Transverse colon (tissue), 4 donors: ENCODE results near the gene NUP214. TPM values are rescaled to one million over a fixed set of nuclear protein-coding genes. Genes with fewer than 3 reads are reported as not detected.

Experiments
- DNase-seq: peaks from one replicate; pipeline ENCODE4 v3.0.0-alpha.2; 2019
- H3K27ac ChIP-seq, 4 donors: fragments of 200-600 bp; sonication (generic); 2 replicates each; pipeline ENCODE4 v1.5.1; 2016 to 2018; ENCODE audit warnings: inconsistent platforms in 4 of 4
- H3K27me3 ChIP-seq: fragments of 200-600 bp; sonication (generic); 2 replicates; pipeline ENCODE4 v1.5.1; 2017; ENCODE audit warnings: inconsistent platforms
- H3K36me3 ChIP-seq, 4 donors: fragments of 200-600 bp; sonication (generic); 2 replicates each; pipeline ENCODE4 v1.5.1; 2017 to 2019; ENCODE audit warnings: inconsistent platforms in 4 of 4
- H3K4me1 ChIP-seq, 4 donors: fragments of 200-600 bp; sonication (generic); 2 replicates each; pipeline ENCODE4 v1.5.1; 2017 to 2020; ENCODE audit warnings: inconsistent platforms in 4 of 4
- H3K4me3 ChIP-seq, 4 donors: fragments of 200-600 bp; sonication (generic); 1 replicate in 1 of 4; 2 replicates in 3 of 4; pipeline versions ENCODE4 v1.5.1 to v1.6.1; 2017 to 2019; ENCODE audit warnings: inconsistent platforms in 4 of 4
- H3K9me3 ChIP-seq, 2 donors: fragments of 200-600 bp; sonication (generic); 2 replicates each; pipeline ENCODE4 v1.5.1; 2017 to 2019; ENCODE audit warnings: inconsistent platforms in 2 of 2
- EP300 ChIP-seq: sonication (generic); formaldehyde crosslinking; IDR thresholded peaks from one replicate; pipeline ENCODE4 v1.6.1; 2017; ENCODE audit warnings: antibody characterized with exemption, low read depth
- POLR2A ChIP-seq: fragments of 450-650 bp; IDR thresholded peaks from one replicate; pipeline ENCODE4 v1.6.1; 2016; ENCODE audit warnings: antibody characterized with exemption, mild to moderate bottlenecking, moderate library complexity
- POLR2AphosphoS5 ChIP-seq, 3 donors: sonication (generic); formaldehyde crosslinking; IDR thresholded peaks; one replicate each; pipeline ENCODE4 v1.6.1; 2016; ENCODE audit warnings: antibody characterized with exemption in 3 of 3
- WGBS, 2 donors: methylation state at CpG; one replicate each; pipeline ENCODE4 v1.1.5; 2018; ENCODE audit warnings: low coverage in 1 of 2; 5-methylcytosine and 5-hydroxymethylcytosine counted together
- in situ Hi-C, 4 donors: fragments of 200-750 bp; cut with MboI; loops; one replicate each; pipeline versions ENCODE4 v1.15.0 to v1.15.1; 2017; ENCODE audit warnings: low sequenced_read_pairs in 3 of 4, low pct_ligation_motif_present in 1 of 4, low pct_unique_long_range_greater_than_20kb in 1 of 4
- intact Hi-C: fragments of 100-400 bp; cut with DNase I; formaldehyde crosslinking; loops from one replicate; pipeline ENCODE4 v1.15.1; 2023; ENCODE audit warnings: low total_unique reads
- total RNA-seq, 4 donors: library from RNA; depleted of rRNA; stranded (reverse); fragments of >200 nt; gene quantifications; one replicate each; pipeline ENCODE4 v1.1.0, GENCODE V29; 2016
- TF ChIP-seq, protein P1 (sequence below), 5 experiments: fragments of 200-600 bp in 3 of 5; fragments of 450-650 bp in 2 of 5; sonication (generic) in 3 of 5; IDR thresholded peaks; 1 replicate in 2 of 5; 2 replicates in 3 of 5; pipeline ENCODE4 v1.5.1; 2016 to 2017; ENCODE audit warnings: antibody characterized with exemption in 5 of 5, inconsistent platforms in 3 of 5, mild to moderate bottlenecking in 2 of 5, moderate library complexity in 1 of 5

Gene NUP214
- total RNA-seq, 4 donors from 2014 or later, result 48.3 to 152 (median 85.9) TPM

DNA sequence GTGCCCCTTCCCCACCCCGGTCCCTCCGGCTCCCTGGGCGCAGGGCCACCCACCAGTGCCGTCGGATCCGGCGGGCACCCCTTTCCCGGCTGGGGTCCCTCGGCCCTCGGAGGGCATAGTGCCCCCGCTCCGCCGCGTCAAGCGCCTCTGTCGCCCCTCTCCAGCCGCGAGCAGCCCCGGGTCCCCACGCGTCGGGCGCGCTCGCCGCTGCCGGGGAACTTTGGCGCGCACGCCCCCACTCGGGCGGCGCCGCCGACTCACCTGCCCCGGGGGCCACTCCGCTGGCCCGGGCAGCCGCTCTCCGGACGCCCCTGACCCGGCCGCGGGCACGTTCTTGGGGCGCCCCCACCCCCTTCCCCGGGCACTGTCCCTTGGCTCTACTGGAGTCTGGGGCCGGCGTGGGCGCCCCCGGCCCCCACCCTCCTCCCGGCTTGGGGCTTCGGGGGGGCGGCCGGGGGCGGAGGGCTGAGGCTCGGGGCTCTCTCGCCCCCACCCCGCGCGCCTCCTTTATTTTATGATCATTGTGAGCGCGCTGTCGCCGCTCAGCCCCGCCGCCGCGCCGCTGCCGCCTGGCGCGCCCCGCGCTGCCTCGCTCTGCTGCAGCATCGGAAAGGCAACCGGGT lies 152.0 kb downstream of the NUP214 start:
- Histone ChIP-seq H3K36me3 (no peaks in the 10 kb centered on the region), H3K9me3 (no peaks in the 10 kb centered on the region), H3K4me1 (peaks cover 0 to 17% (median 11%) of the 10 kb centered on the region in 4 donors), H3K27me3 (peaks cover 58% of the 10 kb centered on the region), H3K4me3 (peak overlapping the region; percentile 72 to 84 (median 76)), H3K27ac (peak overlapping the region; percentile 76 to 84 (median 82))
- TF ChIP-seq POLR2AphosphoS5 (IDR thresholded peaks at IDR 0.05), result no peak
- TF ChIP-seq POLR2A, result no peak
- TF ChIP-seq, protein P1, sequence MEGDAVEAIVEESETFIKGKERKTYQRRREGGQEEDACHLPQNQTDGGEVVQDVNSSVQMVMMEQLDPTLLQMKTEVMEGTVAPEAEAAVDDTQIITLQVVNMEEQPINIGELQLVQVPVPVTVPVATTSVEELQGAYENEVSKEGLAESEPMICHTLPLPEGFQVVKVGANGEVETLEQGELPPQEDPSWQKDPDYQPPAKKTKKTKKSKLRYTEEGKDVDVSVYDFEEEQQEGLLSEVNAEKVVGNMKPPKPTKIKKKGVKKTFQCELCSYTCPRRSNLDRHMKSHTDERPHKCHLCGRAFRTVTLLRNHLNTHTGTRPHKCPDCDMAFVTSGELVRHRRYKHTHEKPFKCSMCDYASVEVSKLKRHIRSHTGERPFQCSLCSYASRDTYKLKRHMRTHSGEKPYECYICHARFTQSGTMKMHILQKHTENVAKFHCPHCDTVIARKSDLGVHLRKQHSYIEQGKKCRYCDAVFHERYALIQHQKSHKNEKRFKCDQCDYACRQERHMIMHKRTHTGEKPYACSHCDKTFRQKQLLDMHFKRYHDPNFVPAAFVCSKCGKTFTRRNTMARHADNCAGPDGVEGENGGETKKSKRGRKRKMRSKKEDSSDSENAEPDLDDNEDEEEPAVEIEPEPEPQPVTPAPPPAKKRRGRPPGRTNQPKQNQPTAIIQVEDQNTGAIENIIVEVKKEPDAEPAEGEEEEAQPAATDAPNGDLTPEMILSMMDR (IDR thresholded peaks at IDR 0.05), result no peak
- no peak for TF ChIP-seq EP300
- no peak for DNase-seq
- intact Hi-C loops (no loop called here), in situ Hi-C loops (no loop called here)
- 2% methylated on average over 38 of the region's 78 CpGs; no CpG with 5 or more reads in 1 of the 2 donors for WGBS, 2 donors

DNA sequence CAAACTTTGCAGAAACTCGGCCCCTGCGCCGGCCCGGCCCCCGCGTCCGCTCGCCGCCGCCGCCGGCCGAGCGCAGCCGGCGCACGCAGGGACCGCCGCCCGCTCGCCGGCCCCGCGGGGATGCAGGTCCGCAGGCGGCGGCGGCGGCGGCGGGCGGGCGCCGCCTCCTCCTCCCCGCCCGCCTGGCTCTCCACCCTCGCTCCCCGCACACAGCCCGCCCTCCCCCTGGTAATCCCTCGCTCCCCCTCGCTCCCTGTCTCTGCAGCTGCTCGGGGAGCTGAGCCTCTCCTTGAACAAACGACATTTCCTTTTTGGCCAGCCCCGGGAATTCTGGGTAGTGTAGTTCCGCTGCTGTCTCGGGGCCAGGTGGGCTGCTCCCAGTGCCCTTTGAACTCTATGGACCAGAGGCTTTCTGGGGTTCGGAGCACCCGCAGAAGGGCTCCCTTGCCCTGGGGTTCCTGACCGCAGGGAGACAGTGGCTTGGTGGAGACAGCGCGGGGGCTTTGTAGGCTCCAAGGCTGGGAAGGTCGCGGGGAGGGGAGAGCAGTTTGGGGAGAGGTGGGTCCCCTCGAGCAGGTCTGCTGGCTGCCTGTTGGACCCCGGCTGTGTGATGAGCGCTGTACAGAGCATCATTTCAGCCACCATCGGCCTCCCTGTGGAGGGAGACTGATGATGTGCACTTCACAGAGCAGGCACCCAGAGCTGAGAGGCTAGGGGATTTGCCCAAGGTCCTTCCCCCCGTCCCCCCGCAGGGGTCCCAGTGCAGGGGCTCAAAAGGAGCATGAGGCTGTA lies 152.7 kb downstream of the NUP214 start:
- Histone ChIP-seq H3K27ac (peak overlapping the region; percentile 76 to 84 (median 82)), H3K4me1 (peaks cover 0 to 24% (median 16%) of the 10 kb centered on the region in 4 donors), H3K4me3 (peak overlapping the region; percentile 72 to 84 (median 76)), H3K36me3 (no peaks in the 10 kb centered on the region), H3K27me3 (peaks cover 65% of the 10 kb centered on the region), H3K9me3 (no peaks in the 10 kb centered on the region)
- TF ChIP-seq, protein P1 (IDR thresholded peaks at IDR 0.05), result no peak
- TF ChIP-seq POLR2AphosphoS5 (IDR thresholded peaks at IDR 0.05) (no peak), POLR2A (no peak), EP300 (no peak)
- peak; percentile 80 for DNase-seq
- intact Hi-C loops, result no loop called here
- WGBS, 2 donors, result 22% methylated on average over 9 of the region's 59 CpGs; no CpG with 5 or more reads in 1 of the 2 donors
- in situ Hi-C loops, result no loop called here

DNA sequence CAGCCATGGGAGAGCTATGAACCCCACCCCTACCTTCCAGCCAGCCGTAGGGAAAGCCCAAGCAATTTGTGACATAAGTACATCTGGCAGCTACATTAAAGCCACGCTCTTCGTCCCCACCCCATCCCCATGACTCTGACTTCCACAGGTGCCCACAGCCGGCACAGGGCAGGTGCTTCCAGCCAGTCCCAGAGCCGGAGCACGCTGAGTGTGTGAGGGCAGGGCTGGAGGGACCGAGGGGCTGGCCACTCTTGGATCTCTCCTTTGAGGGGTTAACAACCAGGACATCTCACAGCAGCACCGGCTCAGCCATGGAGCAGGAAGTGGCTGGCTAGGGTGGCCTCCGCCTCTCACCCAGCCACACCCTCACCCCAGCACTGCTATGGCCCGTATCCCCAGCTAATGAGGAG lies 153.3 kb downstream of the NUP214 start:
- DNase-seq, result no peak
- WGBS, 2 donors, result 31% methylated on average over 10 of the region's 10 CpGs; no CpG with 5 or more reads in 1 of the 2 donors
- intact Hi-C loops (no loop called here), in situ Hi-C loops (no loop called here)
- Histone ChIP-seq H3K9me3 (no peaks in the 10 kb centered on the region), H3K27me3 (peaks cover 68% of the 10 kb centered on the region), H3K27ac (peak overlapping the region in 2 of 4 donors; percentile 21 to 76), H3K36me3 (no peaks in the 10 kb centered on the region), H3K4me1 (peaks cover 0 to 25% (median 16%) of the 10 kb centered on the region in 4 donors), H3K4me3 (no peak overlapping the region)
- TF ChIP-seq, protein P1 (IDR thresholded peaks at IDR 0.05), result no peak
- TF ChIP-seq POLR2AphosphoS5 (IDR thresholded peaks at IDR 0.05) (no peak), EP300 (no peak), POLR2A (no peak)

DNA sequence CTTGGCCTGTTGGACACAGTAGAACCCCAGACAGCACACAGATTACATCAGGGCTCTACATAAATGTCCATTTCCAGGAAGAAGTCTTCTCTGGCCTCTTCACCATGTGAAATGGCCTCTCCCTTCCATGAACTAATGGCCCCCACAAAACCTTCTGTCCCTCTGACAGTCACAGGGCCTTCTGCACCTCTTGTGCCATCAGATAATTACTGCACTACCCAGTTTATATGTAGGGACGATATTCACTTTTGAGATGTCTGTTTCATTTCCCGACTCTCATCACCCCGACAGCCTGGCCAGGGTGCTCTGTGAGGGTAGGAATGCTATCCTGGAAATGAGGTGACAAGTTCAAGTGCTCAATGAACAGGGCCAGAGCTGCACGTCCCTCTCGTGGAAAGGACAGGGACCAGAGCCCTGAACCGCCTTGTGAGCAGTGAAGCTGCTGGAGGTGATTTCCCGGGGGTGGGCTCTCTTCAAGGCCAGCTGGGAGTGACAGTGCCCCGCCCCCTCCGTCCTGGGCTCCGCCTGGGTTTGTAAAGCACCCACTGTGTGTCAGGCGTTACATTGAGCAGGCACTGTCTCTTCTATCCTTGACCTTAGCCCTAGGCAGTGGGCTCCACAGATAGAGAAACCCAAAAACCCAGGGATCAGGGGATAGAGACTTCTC lies 153.9 kb downstream of the NUP214 start:
- in situ Hi-C loops, result no loop called here
- peaks cover 0 to 25% (median 16%) of the 10 kb centered on the region in 4 donors for H3K4me1 ChIP-seq
- no peaks in the 10 kb centered on the region for H3K9me3 ChIP-seq
- H3K27ac ChIP-seq, result no peak overlapping the region
- TF ChIP-seq POLR2AphosphoS5 (IDR thresholded peaks at IDR 0.05) (no peak), EP300 (no peak), POLR2A (no peak)
- TF ChIP-seq, protein P1 (IDR thresholded peaks at IDR 0.05), result no peak
- H3K36me3 ChIP-seq, result no peaks in the 10 kb centered on the region
- 67 to 78% methylated on average over 3 to 7 of the region's 11 CpGs for WGBS, 2 donors
- intact Hi-C loops, result no loop called here
- H3K4me3 ChIP-seq, result no peak overlapping the region
- no peak for DNase-seq
- H3K27me3 ChIP-seq, result peaks cover 68% of the 10 kb centered on the region
